GM10266 (cell line): ENCODE measurements around the gene GMCL1.
A peak's percentile ranks its signal among the peaks of the same experiment; 100 is the strongest.

ENCODE experiments used
- DNase-seq: peaks from one replicate; pipeline ENCODE4 v3.0.0; 2012; ENCODE audit errors: extremely low spot score
- TF ChIP-seq, protein P1 (sequence below): IDR thresholded peaks from 2 replicates; pipeline ENCODE4 v1.5.1; 2012; ENCODE audit warnings: mild to moderate bottlenecking, low read depth; ENCODE audit not compliant: control insufficient read depth, insufficient read depth; ENCODE audit errors: missing control alignments

Gene GMCL1

DNA sequence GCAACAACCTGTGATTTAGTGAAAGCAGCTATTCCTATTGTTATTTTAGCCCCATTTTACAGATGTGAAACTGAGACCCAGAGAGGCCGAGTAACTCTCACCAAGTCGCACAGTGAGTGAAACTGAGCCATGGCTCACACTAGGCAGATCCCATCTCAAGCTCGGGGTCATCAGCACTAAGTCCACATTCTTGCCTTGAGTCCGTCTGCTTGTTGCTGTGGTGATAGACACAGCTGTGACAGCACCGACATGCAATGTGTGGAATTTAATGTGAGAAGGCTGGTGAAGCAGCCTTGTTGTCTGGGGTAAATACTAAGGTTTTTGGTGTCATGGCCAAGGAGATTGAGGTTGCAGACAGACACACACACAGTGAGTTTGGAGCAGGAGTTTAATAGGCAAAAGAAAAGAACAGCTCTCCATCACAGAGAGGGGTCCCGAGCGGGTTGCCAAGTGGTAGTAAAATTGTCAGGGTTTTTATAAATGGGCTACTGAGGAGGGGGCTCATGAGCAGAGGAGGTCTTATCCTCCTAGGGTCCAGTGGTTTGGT is 40.2 kb upstream of the GMCL1 start:
- TF ChIP-seq, protein P1, sequence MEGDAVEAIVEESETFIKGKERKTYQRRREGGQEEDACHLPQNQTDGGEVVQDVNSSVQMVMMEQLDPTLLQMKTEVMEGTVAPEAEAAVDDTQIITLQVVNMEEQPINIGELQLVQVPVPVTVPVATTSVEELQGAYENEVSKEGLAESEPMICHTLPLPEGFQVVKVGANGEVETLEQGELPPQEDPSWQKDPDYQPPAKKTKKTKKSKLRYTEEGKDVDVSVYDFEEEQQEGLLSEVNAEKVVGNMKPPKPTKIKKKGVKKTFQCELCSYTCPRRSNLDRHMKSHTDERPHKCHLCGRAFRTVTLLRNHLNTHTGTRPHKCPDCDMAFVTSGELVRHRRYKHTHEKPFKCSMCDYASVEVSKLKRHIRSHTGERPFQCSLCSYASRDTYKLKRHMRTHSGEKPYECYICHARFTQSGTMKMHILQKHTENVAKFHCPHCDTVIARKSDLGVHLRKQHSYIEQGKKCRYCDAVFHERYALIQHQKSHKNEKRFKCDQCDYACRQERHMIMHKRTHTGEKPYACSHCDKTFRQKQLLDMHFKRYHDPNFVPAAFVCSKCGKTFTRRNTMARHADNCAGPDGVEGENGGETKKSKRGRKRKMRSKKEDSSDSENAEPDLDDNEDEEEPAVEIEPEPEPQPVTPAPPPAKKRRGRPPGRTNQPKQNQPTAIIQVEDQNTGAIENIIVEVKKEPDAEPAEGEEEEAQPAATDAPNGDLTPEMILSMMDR = no peak
- peak; percentile 17 for DNase-seq

DNA sequence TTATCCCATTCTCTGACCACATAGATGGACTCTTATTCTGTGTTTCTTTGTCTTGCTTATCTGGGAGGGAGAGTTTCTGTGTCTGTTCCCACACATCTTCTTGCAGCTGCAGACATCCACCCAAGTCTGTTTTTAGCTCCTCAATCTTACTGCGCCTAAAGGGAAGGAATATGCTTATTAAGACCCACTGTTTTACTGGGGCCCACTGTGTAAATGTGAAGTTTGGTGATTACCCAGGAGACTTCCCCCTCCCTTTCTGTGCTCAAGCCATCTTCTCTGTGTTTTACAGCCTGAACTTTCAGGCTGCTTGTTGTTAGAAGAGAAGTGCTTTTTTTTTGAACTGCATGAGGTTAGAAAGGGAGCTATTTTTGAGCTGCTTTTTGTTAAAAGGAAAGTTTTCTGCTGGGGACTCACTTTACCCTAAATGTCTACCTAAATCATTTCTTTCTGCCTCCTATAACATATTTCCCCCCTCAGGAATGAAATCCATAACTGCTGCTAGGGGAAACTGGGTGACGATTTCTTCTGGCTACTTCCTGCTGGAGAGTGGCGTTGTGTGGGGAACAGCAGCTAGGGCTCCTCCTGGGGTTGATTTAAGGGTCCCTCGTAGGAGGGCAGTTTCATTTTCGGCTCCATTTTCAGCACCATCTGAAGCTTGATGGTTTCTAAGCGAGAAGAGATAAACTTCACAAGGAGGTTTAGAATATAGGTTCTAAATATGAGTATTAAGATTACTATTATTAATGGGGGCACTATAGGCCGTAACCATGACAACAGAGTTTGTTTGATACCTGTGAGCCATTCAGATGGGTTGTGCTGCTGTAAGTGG is 39.5 kb upstream of the GMCL1 start:
- peak; percentile 19 for DNase-seq

DNA sequence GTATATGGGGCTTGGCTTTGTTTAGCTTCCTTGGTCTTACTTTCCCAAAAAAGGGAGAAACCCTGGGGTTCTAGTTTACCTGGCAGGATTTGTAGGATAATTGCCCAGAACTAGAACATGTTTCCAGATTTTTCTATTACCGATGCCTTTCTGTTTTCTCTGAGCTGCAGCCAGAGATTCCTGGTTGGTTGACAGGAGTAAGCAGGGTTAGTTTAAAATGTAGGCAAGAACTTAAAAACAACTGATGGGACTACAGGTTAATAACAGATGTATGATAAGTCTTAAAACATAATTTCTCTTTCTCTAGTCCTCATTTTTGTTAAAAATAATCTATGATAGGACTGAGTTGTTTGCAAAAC is 38.9 kb upstream of the GMCL1 start:
- TF ChIP-seq, protein P1 = no peak
- DNase-seq = no peak

More for the DNA sequence above, 39.5 kb upstream of the GMCL1 start:
- TF ChIP-seq, protein P1 = no peak

DNA sequence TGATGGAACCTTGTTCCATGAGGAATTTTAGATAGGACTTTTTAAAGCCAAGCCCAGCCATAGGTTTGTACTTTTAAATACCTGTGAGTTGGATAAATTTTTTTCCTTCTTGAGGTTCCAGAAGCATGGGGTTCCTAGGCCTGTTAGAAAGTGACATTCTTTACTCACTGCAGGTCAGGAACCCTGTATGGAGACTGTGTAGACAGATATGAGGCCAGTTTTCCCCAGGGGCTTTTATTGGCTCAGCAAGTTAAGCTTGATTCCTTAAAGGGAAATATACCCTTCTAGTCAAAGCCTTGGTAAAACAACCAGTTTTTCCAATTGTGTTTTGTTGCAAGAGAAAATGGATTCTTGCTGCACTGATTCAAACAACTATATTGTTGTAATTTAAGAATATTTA is 38.4 kb upstream of the GMCL1 start:
- TF ChIP-seq, protein P1 = no peak
- DNase-seq = no peak

DNA sequence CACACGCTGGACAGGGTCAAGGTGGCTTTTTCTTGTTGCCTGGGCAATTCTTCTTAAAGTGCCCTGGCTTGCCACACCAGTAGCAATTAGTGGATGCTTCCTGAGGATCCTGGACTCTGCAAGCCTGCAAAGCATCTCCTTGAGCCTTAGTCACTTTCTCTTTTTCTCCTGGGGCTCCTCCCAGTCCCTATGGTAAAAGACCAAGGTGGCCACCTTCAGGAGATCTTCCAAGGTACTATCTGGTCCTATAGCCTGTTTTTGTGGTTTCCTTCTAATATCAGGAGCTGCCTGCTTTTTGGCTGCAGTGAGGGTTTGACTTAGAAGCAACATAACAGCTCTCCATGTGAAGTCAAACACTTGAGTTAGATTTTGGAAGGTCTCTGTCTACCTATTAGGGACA is 33.3 kb upstream of the GMCL1 start:
- TF ChIP-seq, protein P1 = no peak
- no peak for DNase-seq

DNA sequence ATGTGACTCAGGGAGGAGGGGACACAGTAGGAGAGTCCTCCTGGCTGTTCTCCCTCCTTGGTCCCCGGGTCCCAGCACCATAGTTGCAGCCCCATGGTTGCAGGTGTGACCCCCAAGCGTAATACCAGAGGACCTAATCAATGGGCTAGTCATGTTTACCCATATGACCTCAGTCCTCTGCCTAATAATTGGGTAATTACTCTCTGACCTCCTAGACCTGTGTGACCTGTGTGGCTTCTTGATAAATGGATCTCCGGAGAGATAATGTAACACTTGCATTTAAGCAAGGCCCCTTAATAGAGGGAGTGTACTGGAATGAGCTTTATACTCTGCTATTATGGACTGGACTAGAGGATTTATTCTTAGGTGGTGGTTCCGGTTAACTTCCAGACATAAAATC is 32.2 kb upstream of the GMCL1 start:
- DNase-seq = no peak
- TF ChIP-seq, protein P1 = no peak

DNA sequence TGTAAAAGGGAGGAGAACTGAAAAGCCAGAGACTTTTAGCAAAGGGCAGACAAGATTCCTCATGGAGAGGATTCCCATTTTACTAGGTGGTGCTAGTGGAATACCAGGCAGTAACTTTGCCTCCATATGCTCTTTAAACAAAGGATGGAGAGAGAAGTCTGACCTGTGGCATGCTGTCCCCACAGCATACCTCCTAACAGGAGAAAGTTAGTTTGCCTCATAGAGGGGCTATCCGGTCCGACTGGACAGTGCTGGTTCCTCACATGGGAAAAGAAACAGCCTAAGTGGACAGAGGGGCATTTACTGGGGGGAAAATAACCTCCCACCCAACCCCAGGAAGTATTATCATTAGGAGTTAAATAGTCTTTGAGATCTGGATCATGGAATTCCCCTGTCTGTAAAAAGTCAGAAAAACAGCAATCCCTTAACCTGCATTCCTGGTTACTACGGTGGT is 31.6 kb upstream of the GMCL1 start:
- no peak for DNase-seq
- TF ChIP-seq, protein P1 = no peak
